Panc1 (cell line): Measurements from ENCODE around the gene SEMA3B.

Experiments used
- POLR2AphosphoS5 ChIP-seq: IDR thresholded peaks from 2 replicates; pipeline ENCODE4 v1.6.1; 2012; ENCODE audit warnings: mild to moderate bottlenecking, low read depth, low read length, moderate library complexity
- SIN3A ChIP-seq: IDR thresholded peaks from 2 replicates; pipeline ENCODE4 v1.6.1; 2012; ENCODE audit warnings: low read depth, mild to moderate bottlenecking, low read length, moderate library complexity, borderline replicate concordance; ENCODE audit not compliant: insufficient read depth
- TCF7L2 ChIP-seq: IDR thresholded peaks from 2 replicates; pipeline ENCODE4 v1.6.1; 2011; ENCODE audit warnings: mild to moderate bottlenecking, low read depth, low read length, inconsistent platforms
- TF ChIP-seq, protein P1 (sequence below): fragments of 450-650 bp; IDR thresholded peaks from 2 replicates; pipeline ENCODE4 v1.5.1; 2017; ENCODE audit warnings: mild to moderate bottlenecking
- TF ChIP-seq, protein P2 (sequence below), 2 experiments: IDR thresholded peaks; 2 replicates each; pipeline ENCODE4 v1.6.1; 2011 to 2012; ENCODE audit warnings: low read depth in 2 of 2, control low read depth in 1 of 2, low read length in 1 of 2, mild to moderate bottlenecking in 1 of 2, moderate library complexity in 1 of 2; ENCODE audit not compliant: insufficient read depth in 1 of 2

DNA sequence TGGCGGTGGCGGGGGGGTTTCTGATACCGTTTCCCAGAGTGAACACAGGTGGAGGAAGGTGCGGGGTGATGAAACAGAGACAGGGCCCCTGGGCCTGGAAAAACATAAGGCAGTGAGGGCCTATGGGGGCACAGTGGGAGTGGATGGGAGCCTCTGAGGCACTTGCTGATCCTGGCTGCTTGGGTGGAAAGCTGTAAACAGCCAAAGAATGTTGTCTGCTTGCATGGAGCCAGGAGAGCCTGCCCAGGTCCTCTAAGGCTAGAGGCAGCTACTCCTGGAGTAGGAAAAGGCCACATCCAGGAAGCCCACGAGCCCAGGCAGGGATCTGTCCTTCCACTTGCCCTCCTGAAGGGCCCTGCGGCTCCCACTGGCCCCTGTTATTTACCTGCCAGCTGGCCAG, 2.9 kb upstream of the SEMA3B start:
- TF ChIP-seq, protein P1, sequence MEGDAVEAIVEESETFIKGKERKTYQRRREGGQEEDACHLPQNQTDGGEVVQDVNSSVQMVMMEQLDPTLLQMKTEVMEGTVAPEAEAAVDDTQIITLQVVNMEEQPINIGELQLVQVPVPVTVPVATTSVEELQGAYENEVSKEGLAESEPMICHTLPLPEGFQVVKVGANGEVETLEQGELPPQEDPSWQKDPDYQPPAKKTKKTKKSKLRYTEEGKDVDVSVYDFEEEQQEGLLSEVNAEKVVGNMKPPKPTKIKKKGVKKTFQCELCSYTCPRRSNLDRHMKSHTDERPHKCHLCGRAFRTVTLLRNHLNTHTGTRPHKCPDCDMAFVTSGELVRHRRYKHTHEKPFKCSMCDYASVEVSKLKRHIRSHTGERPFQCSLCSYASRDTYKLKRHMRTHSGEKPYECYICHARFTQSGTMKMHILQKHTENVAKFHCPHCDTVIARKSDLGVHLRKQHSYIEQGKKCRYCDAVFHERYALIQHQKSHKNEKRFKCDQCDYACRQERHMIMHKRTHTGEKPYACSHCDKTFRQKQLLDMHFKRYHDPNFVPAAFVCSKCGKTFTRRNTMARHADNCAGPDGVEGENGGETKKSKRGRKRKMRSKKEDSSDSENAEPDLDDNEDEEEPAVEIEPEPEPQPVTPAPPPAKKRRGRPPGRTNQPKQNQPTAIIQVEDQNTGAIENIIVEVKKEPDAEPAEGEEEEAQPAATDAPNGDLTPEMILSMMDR, result no peak
- TF ChIP-seq TCF7L2 (no peak), SIN3A (no peak), POLR2AphosphoS5 (no peak)
- TF ChIP-seq, protein P2, sequence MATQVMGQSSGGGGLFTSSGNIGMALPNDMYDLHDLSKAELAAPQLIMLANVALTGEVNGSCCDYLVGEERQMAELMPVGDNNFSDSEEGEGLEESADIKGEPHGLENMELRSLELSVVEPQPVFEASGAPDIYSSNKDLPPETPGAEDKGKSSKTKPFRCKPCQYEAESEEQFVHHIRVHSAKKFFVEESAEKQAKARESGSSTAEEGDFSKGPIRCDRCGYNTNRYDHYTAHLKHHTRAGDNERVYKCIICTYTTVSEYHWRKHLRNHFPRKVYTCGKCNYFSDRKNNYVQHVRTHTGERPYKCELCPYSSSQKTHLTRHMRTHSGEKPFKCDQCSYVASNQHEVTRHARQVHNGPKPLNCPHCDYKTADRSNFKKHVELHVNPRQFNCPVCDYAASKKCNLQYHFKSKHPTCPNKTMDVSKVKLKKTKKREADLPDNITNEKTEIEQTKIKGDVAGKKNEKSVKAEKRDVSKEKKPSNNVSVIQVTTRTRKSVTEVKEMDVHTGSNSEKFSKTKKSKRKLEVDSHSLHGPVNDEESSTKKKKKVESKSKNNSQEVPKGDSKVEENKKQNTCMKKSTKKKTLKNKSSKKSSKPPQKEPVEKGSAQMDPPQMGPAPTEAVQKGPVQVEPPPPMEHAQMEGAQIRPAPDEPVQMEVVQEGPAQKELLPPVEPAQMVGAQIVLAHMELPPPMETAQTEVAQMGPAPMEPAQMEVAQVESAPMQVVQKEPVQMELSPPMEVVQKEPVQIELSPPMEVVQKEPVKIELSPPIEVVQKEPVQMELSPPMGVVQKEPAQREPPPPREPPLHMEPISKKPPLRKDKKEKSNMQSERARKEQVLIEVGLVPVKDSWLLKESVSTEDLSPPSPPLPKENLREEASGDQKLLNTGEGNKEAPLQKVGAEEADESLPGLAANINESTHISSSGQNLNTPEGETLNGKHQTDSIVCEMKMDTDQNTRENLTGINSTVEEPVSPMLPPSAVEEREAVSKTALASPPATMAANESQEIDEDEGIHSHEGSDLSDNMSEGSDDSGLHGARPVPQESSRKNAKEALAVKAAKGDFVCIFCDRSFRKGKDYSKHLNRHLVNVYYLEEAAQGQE (IDR thresholded peaks at IDR 0.05; ENCODE audit: insufficient read depth in 1 of 2, low read depth in 2 of 2, low read length in 1 of 2), result no peak
